ENCODE results near the gene AFAP1. TPM values are rescaled to one million over a fixed set of nuclear protein-coding genes. Genes with fewer than 3 reads are reported as not detected.

AFAP1 gene
- total RNA-seq, 2 donors from 2014 or later, result 32.1 to 40.1 TPM

- H3K4me3 ChIP-seq, result peak overlapping the region; percentile 8
- H3K9me3 ChIP-seq, result no peaks in the 10 kb centered on the region
- H3K36me3 ChIP-seq, result no peaks in the 10 kb centered on the region
- DNase-seq (ENCODE audit: low spot score) (no peak), ATAC-seq (ENCODE audit: insufficient number of reproducible peaks, low FRiP score, low read depth) (no peak)
- TF ChIP-seq, protein P1, sequence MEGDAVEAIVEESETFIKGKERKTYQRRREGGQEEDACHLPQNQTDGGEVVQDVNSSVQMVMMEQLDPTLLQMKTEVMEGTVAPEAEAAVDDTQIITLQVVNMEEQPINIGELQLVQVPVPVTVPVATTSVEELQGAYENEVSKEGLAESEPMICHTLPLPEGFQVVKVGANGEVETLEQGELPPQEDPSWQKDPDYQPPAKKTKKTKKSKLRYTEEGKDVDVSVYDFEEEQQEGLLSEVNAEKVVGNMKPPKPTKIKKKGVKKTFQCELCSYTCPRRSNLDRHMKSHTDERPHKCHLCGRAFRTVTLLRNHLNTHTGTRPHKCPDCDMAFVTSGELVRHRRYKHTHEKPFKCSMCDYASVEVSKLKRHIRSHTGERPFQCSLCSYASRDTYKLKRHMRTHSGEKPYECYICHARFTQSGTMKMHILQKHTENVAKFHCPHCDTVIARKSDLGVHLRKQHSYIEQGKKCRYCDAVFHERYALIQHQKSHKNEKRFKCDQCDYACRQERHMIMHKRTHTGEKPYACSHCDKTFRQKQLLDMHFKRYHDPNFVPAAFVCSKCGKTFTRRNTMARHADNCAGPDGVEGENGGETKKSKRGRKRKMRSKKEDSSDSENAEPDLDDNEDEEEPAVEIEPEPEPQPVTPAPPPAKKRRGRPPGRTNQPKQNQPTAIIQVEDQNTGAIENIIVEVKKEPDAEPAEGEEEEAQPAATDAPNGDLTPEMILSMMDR (IDR thresholded peaks at IDR 0.05), result no peak
- H3K4me1 ChIP-seq (ENCODE audit: control insufficient read depth in 1 of 2, low read depth in 2 of 2), result peaks cover 10 to 22% of the 10 kb centered on the region in 2 donors
- H3K27me3 ChIP-seq (replicated peaks; ENCODE audit: insufficient read depth), result no peaks in the 10 kb centered on the region
- H3K27ac ChIP-seq, result no peak overlapping the region
Observed at GRCh38 chr4:7792616-7793015, 147.0 kb downstream of the AFAP1 start.

DNA sequence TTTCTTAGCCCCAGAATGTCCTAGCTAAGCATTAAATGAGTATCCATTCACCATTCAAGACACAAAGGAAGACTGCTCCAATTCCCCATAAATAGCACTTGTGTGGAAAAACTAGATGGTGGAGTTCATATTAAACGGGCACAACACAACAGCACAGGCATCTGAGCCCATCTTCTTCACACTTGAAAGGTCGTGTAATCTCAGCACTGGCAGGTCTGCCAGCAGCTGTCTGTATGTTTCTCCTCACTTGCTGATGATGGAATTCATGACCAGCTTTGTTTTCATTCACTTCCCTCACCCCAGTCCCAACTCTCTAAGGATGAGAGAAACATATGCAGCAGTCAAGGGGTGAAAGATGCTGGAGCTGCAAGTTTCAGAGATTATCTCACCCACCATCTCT, 148.7 kb downstream of the AFAP1 start:
- Histone ChIP-seq H3K4me3 (no peak overlapping the region), H3K4me1 (ENCODE audit: control insufficient read depth in 1 of 2, low read depth in 2 of 2) (peaks cover 10 to 22% of the 10 kb centered on the region in 2 donors), H3K27ac (no peak overlapping the region), H3K36me3 (no peaks in the 10 kb centered on the region), H3K9me3 (no peaks in the 10 kb centered on the region), H3K27me3 (replicated peaks; ENCODE audit: insufficient read depth) (no peaks in the 10 kb centered on the region)
- no peak for ATAC-seq (ENCODE audit: insufficient number of reproducible peaks, low FRiP score, low read depth)
- TF ChIP-seq, protein P1 (IDR thresholded peaks at IDR 0.05), result no peak
- no peak for DNase-seq (ENCODE audit: low spot score)

DNA sequence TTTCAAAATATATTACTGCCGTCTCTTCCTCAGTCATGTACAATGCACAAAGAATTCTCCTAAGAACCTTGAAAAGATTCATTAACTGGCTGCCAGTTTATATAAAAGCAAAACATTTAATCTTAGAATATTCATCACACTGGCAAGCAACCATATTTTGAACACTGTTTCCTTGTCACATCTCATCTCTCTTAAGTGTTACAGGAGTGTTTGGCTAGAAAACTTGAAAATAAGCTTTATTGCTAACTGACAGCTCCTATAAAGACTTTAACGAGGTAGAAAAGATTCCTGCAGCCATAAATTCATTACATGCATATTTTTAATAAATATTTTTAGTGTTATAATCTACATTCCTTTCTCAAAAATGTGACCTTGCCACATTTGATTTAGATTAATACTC, 149.6 kb downstream of the AFAP1 start:
- H3K4me3 ChIP-seq, result no peak overlapping the region
- no peak overlapping the region for H3K27ac ChIP-seq
- no peaks in the 10 kb centered on the region for H3K27me3 ChIP-seq (replicated peaks; ENCODE audit: insufficient read depth)
- no peak for DNase-seq (ENCODE audit: low spot score)
- no peaks in the 10 kb centered on the region for H3K9me3 ChIP-seq
- H3K4me1 ChIP-seq (ENCODE audit: control insufficient read depth in 1 of 2, low read depth in 2 of 2), result peaks cover 10 to 22% of the 10 kb centered on the region in 2 donors
- H3K36me3 ChIP-seq, result no peaks in the 10 kb centered on the region
- TF ChIP-seq, protein P1 (IDR thresholded peaks at IDR 0.05), result no peak
- ATAC-seq (ENCODE audit: insufficient number of reproducible peaks, low FRiP score, low read depth), result no peak

GRCh38 chr4:7788694-7789425, 150.8 kb downstream of the AFAP1 start:
- H3K4me3 ChIP-seq, result no peak overlapping the region
- H3K36me3 ChIP-seq, result no peaks in the 10 kb centered on the region
- no peaks in the 10 kb centered on the region for H3K27me3 ChIP-seq (replicated peaks; ENCODE audit: insufficient read depth)
- DNase-seq (ENCODE audit: low spot score) (no peak), ATAC-seq (ENCODE audit: insufficient number of reproducible peaks, low FRiP score, low read depth) (no peak)
- H3K27ac ChIP-seq, result peak overlapping the region in 1 of 2 donors; percentile 9
- TF ChIP-seq, protein P1 (IDR thresholded peaks at IDR 0.05), result no peak
- H3K9me3 ChIP-seq, result no peaks in the 10 kb centered on the region
- peaks cover 10 to 24% of the 10 kb centered on the region in 2 donors for H3K4me1 ChIP-seq (ENCODE audit: control insufficient read depth in 1 of 2, low read depth in 2 of 2)

GRCh38 chr4:7788193-7788592, 151.5 kb downstream of the AFAP1 start:
- Histone ChIP-seq H3K27me3 (replicated peaks; ENCODE audit: insufficient read depth) (no peaks in the 10 kb centered on the region), H3K4me3 (no peak overlapping the region), H3K4me1 (ENCODE audit: control insufficient read depth in 1 of 2, low read depth in 2 of 2) (peaks cover 10 to 29% of the 10 kb centered on the region in 2 donors), H3K9me3 (no peaks in the 10 kb centered on the region), H3K27ac (no peak overlapping the region), H3K36me3 (no peaks in the 10 kb centered on the region)
- DNase-seq (ENCODE audit: low spot score), result no peak
- TF ChIP-seq, protein P1 (IDR thresholded peaks at IDR 0.05), result no peak
- ATAC-seq (ENCODE audit: insufficient number of reproducible peaks, low FRiP score, low read depth), result no peak

All from thoracic aorta (tissue), 2 donors.